Smooth muscle cell (in vitro differentiated cells): ENCODE results near the gene SNTG2. TPM values are rescaled to one million over a fixed set of nuclear protein-coding genes. Genes with fewer than 3 reads are reported as not detected.

ENCODE experiments used
- DNase-seq: peaks from one replicate; lab custom pipeline; 2025; ENCODE audit not compliant: unreplicated experiment; lab: John Stamatoyannopoulos, UW
- H2AFZ ChIP-seq: fragments of 200-600 bp; sonication (generic); 2 replicates; pipeline ENCODE4 v1.6.0; 2016; ENCODE audit warnings: antibody characterized with exemption, low read depth, mild to moderate bottlenecking
- H3F3A ChIP-seq: fragments of 200-600 bp; sonication (generic); 2 replicates; pipeline ENCODE4 v1.6.0; 2017; ENCODE audit warnings: antibody characterized with exemption, low read depth
- H3K27ac ChIP-seq: fragments of 200-600 bp; sonication (generic); 2 replicates; pipeline ENCODE4 v1.5.1; 2016; ENCODE audit warnings: low read depth, mild to moderate bottlenecking
- H3K27me3 ChIP-seq: fragments of 200-600 bp; sonication (generic); 2 replicates; pipeline ENCODE4 v1.6.1; 2016; ENCODE audit warnings: low read depth, mild to moderate bottlenecking
- H3K36me3 ChIP-seq: fragments of 200-600 bp; sonication (generic); 2 replicates; pipeline ENCODE4 v1.5.1; 2016; ENCODE audit warnings: low read depth
- H3K4me1 ChIP-seq: fragments of 200-600 bp; sonication (generic); 2 replicates; pipeline ENCODE4 v1.5.1; 2016; ENCODE audit warnings: low read depth
- H3K4me2 ChIP-seq: fragments of 200-600 bp; sonication (generic); 2 replicates; pipeline ENCODE4 v1.6.0; 2016; ENCODE audit warnings: mild to moderate bottlenecking
- H3K4me3 ChIP-seq: fragments of 200-600 bp; sonication (generic); 2 replicates; pipeline ENCODE4 v1.5.1; 2016; ENCODE audit warnings: mild to moderate bottlenecking
- H3K79me2 ChIP-seq: fragments of 200-600 bp; sonication (generic); 2 replicates; pipeline ENCODE4 v1.6.0; 2016; ENCODE audit warnings: low read depth, mild to moderate bottlenecking
- H3K9ac ChIP-seq: fragments of 200-600 bp; sonication (generic); 2 replicates; pipeline ENCODE4 v1.6.0; 2016; ENCODE audit warnings: low read depth
- H3K9me3 ChIP-seq: fragments of 200-600 bp; sonication (generic); replicated peaks from 2 replicates; pipeline ENCODE4 v1.5.1; 2016; ENCODE audit warnings: low read depth
- H4K20me1 ChIP-seq: fragments of 200-600 bp; sonication (generic); 2 replicates; pipeline ENCODE4 v1.6.0; 2016; ENCODE audit warnings: low read depth
- CTCF ChIP-seq: fragments of 200-600 bp; sonication (generic); IDR thresholded peaks from 2 replicates; pipeline ENCODE4 v1.5.1; 2017; ENCODE audit warnings: borderline replicate concordance, mild to moderate bottlenecking, antibody characterized with exemption; ENCODE audit not compliant: insufficient read depth, poor library complexity, severe bottlenecking
- WGBS: methylation state at CpG from one replicate; pipeline ENCODE4 v1.1.7; 2016; ENCODE audit warnings: low lambda C conversion rate; 5-methylcytosine and 5-hydroxymethylcytosine counted together
- polyA plus RNA-seq: library from polyadenylated mRNA; unstranded; fragments of >200 nt; fragmentation: Nextera tagmentation; extraction: Ambion mirVana; gene quantifications from 2 replicates; pipeline ENCODE4 v1.2.1, GENCODE V29; 2016
- total RNA-seq: library from RNA; depleted of rRNA; stranded (reverse); fragments of >200 nt; gene quantifications from 2 replicates; pipeline ENCODE4 v1.2.3, GENCODE V29; 2014

SNTG2 gene
- total and polyA plus RNA-seq, 2 experiments from 2014 or later, result 0.56 TPM; not detected in 1

DNA sequence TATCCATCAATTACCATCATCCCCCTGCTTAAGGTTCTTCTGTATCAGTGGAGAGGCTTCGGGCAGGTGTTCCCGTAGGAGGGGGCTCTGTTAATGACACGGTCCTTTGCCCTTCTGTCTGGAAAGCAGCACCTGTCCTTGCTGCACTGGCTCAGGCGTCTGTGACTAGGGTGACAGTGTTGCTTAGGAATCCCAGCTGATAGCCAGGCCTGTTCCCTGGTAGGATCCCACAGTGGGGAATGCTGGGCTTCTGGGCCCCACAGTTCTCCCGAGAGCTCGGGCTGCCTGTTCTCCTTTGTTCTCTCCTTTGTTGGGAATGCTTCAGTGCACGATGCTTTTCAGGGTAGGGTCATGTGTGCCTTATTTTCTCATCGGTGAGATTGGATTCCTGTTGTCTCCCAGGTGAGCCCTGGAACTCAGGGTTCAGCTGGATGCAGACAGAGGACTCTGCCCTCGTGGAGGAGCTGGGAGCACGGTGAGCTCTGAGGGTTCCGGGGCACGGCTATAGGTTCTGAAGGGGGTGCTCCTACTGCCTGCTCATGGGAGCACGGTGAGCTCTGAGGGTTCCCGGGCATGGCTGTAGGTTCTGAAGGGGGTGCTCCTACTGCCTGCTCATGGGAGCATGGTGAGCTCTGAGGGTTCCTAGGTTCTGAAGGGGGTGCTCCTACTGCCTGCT lies 9.6 kb downstream of the SNTG2 start:
- no peak overlapping the region for H3K4me2 ChIP-seq
- no peaks in the 10 kb centered on the region for H3K4me1 ChIP-seq
- H3K79me2 ChIP-seq, result no peaks in the 10 kb centered on the region
- 80% methylated on average over 14 of the region's 14 CpGs for WGBS
- no peak overlapping the region for H3K4me3 ChIP-seq
- no peak for TF ChIP-seq CTCF
- no peaks in the 10 kb centered on the region for H3K36me3 ChIP-seq
- no peak for DNase-seq
- H3K9me3 ChIP-seq, result no peaks in the 10 kb centered on the region
- no peaks in the 10 kb centered on the region for H3F3A ChIP-seq
- no peak overlapping the region for H2AFZ ChIP-seq
- no peak overlapping the region for H3K9ac ChIP-seq
- peaks cover 8% of the 10 kb centered on the region for H3K27me3 ChIP-seq
- H3K27ac ChIP-seq, result no peak overlapping the region
- no peaks in the 10 kb centered on the region for H4K20me1 ChIP-seq

DNA sequence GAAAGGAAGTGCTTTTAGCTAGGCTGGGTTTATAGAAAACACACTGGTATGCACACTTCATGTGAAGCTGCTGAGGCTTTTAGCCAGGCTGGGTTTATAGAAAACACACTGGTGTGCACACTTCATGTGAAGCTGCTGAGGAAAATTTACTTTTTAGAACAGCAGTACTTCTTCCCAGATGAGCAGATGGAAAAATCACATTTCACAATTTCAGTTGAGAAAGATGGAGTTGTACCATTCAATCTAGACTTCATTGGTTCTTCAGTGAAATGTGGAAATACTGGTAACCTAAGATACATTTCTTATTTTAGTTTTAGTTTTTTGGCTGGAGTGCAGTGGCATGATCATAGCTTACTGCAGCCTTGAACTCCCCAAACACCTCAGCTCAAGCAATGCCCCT lies 11.1 kb downstream of the SNTG2 start:
- Histone ChIP-seq H3K27ac (no peak overlapping the region), H2AFZ (no peak overlapping the region), H3K4me2 (no peak overlapping the region)

GRCh38 chr2:963876-964275 lies 13.2 kb downstream of the SNTG2 start:
- H3K27ac ChIP-seq, result no peak overlapping the region
- WGBS, result 77% methylated on average over 6 of the region's 6 CpGs
- H3K4me2 ChIP-seq, result no peak overlapping the region

More for the DNA sequence above, 11.1 kb downstream of the SNTG2 start:
- Histone ChIP-seq H3K4me1 (no peaks in the 10 kb centered on the region), H3K4me3 (no peak overlapping the region), H3K79me2 (no peaks in the 10 kb centered on the region), H4K20me1 (no peaks in the 10 kb centered on the region), H3K27me3 (peaks cover 8% of the 10 kb centered on the region), H3K9ac (no peak overlapping the region), H3K36me3 (no peaks in the 10 kb centered on the region), H3F3A (no peaks in the 10 kb centered on the region), H3K9me3 (no peaks in the 10 kb centered on the region)
- TF ChIP-seq CTCF, result no peak
- DNase-seq, result no peak

More at GRCh38 chr2:963876-964275, 13.2 kb downstream of the SNTG2 start:
- TF ChIP-seq CTCF, result no peak
- no peaks in the 10 kb centered on the region for H3K4me1 ChIP-seq
- H3K27me3 ChIP-seq, result no peaks in the 10 kb centered on the region
- no peak for DNase-seq
- no peaks in the 10 kb centered on the region for H3F3A ChIP-seq
- no peak overlapping the region for H3K4me3 ChIP-seq
- no peaks in the 10 kb centered on the region for H3K36me3 ChIP-seq
- no peaks in the 10 kb centered on the region for H3K79me2 ChIP-seq
- no peaks in the 10 kb centered on the region for H4K20me1 ChIP-seq
- H3K9ac ChIP-seq, result no peak overlapping the region
- no peaks in the 10 kb centered on the region for H3K9me3 ChIP-seq
- H2AFZ ChIP-seq, result no peak overlapping the region
